GM19193 (cell line): Measurements from ENCODE around the gene SLC25A52.

Experiments used
- POLR2A ChIP-seq: IDR thresholded peaks from 4 replicates; pipeline ENCODE4 v1.6.1; 2011; ENCODE audit not compliant: insufficient read depth, insufficient read length; ENCODE audit errors: extremely low read depth

Gene SLC25A52

DNA sequence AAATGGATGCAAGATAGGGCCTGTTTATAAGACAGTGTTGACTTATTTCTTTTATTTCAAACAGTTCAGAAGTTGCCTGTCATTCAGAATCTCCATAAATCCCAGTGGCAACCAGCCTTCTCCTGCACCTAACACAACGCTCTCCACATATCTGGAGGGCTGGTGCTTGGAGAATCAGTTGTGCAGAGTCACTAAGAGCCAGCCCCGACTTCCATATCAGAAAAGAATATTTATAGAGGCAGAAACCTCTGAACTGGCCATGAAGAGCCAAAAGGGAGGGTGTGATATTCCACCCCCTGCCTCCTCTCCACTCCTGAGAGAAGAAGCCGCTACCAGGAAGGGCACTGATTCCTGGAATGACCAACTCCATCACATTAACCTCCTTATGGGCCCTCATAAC is 42.3 kb downstream of the SLC25A52 start:
- TF ChIP-seq POLR2A, result no peak

GRCh38 chr18:31716362-31716761 is 44.3 kb downstream of the SLC25A52 start:
- TF ChIP-seq POLR2A, result no peak

DNA sequence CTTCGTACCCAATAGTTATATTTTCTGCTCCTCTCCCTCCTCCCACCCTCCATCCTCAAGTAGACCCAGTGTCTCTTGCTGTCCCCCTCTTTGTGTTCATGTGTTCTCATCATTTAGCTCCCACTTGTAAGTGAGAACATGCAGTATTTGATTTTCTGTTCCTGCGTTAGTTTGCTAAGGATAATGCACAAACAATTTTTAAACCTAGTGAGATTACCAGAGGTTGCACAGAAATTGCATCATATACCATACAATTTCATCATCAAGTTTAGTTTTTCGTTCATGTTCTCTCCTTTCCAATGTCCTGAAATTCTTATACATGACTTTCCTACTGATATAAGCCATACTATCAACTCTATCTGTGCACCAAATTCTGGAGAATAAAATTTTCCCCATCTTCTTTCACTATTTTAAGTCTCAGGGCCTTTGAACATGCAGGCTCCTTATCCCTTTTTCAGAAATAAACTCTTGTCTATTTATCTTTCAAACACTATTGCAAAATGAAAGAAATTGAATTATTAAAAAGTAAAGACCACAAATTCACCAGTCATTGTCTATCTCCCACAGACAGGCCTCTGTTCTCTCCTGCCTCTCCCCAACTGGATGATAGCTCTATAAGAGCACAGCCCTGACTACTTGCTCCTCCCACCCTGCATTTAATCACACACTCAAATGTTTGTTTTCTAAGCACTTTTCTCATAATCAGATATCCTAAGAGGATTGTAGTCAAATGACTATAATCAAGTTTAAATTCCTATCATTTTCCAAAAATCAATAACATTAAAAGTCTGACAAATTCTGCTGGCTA is 49.1 kb downstream of the SLC25A52 start:
- no peak for TF ChIP-seq POLR2A

GRCh38 chr18:31710826-31711225 is 49.9 kb downstream of the SLC25A52 start:
- TF ChIP-seq POLR2A, result no peak
